ENCODE measurements around the gene MYO1B.

DNA sequence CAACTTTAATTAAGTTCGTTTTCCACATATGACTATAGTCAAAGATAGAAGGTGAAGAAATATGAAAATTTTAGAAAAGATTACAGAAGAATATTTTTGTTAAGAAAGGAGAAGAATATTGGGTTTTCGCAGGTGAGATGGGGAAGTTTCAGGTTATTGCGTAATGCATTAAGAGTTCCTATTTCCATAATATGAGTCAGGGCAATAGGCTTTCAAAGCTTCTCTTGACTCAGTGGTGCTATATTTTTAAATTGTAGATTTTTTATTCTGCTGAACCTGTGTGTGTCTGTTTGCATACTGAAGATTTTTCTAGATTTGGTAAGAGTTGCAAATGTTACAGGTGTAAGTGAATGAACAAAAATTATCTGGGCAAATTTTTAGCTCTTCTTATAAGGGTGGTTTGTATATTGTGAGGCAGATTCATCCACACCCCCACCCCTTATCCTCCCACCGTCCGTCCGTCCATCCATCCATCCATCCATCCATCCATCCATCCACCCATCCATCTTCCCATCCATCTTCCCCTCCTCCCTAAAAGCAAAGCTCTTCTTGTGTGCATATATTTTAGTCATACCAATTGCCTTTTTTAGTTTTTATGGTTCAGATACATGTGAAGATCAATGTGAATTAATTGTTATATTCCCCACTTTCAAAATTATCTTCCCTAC, 69.6 kb downstream of the MYO1B start:
- TF ChIP-seq, protein P1, sequence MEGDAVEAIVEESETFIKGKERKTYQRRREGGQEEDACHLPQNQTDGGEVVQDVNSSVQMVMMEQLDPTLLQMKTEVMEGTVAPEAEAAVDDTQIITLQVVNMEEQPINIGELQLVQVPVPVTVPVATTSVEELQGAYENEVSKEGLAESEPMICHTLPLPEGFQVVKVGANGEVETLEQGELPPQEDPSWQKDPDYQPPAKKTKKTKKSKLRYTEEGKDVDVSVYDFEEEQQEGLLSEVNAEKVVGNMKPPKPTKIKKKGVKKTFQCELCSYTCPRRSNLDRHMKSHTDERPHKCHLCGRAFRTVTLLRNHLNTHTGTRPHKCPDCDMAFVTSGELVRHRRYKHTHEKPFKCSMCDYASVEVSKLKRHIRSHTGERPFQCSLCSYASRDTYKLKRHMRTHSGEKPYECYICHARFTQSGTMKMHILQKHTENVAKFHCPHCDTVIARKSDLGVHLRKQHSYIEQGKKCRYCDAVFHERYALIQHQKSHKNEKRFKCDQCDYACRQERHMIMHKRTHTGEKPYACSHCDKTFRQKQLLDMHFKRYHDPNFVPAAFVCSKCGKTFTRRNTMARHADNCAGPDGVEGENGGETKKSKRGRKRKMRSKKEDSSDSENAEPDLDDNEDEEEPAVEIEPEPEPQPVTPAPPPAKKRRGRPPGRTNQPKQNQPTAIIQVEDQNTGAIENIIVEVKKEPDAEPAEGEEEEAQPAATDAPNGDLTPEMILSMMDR (IDR thresholded peaks at IDR 0.05): no peak
- TF ChIP-seq POLR2A (IDR thresholded peaks at IDR 0.05): no peak

Measured in vagina (tissue), 2 donors.